Stimulated activated CD4-positive, alpha-beta T cell treated with anti-CD3 and anti-CD28 coated beads, Interleukin-1b, Interleukin-23, amount 100 ng/mL, for 24 hours (primary cell): ENCODE data around the gene PRORP.
"Not testable (repeated sequence)": the region's sequence is repeated elsewhere in the genome, so short reads cannot be mapped to it uniquely, and the experiment has no call there.

Experiments
- DNase-seq, 4 experiments: peaks; one replicate each; pipeline ENCODE4 v3.0.0-alpha.2; 2020; ENCODE audit warnings: low read depth in 4 of 4, low spot score in 1 of 4

Gene PRORP

GRCh38 chr14:35134329-35135123 lies 12.2 kb downstream of the PRORP start:
- no peak for DNase-seq

GRCh38 chr14:35138585-35138984 lies 16.2 kb downstream of the PRORP start:
- DNase-seq: no peak

GRCh38 chr14:35140718-35141581 lies 18.6 kb downstream of the PRORP start:
- no peak for DNase-seq

- no peak for DNase-seq
Measured at GRCh38 chr14:35144029-35144428, 21.7 kb downstream of the PRORP start.

- no peak for DNase-seq
Measured at GRCh38 chr14:35146711-35147149, 24.4 kb downstream of the PRORP start.

- DNase-seq: no peak
Measured at GRCh38 chr14:35147186-35147585, 24.8 kb downstream of the PRORP start.

- DNase-seq: no peak
Measured at GRCh38 chr14:35147711-35148110, 25.4 kb downstream of the PRORP start.

- DNase-seq: no peak
Measured at GRCh38 chr14:35149239-35149638, 26.9 kb downstream of the PRORP start.

GRCh38 chr14:35152531-35152930 lies 30.2 kb downstream of the PRORP start:
- not testable (repeated sequence) for DNase-seq

GRCh38 chr14:35154016-35154415 lies 31.7 kb downstream of the PRORP start:
- no peak for DNase-seq

- no peak for DNase-seq
Measured at GRCh38 chr14:35155962-35156361, 33.6 kb downstream of the PRORP start.

- DNase-seq: no peak
Measured at GRCh38 chr14:35158491-35158890, 36.1 kb downstream of the PRORP start.

GRCh38 chr14:35158951-35159653 lies 36.8 kb downstream of the PRORP start:
- DNase-seq: no peak

- no peak for DNase-seq
Measured at GRCh38 chr14:35159742-35160409, 37.5 kb downstream of the PRORP start.

- peak in 1 of 4 experiments; percentile 1 for DNase-seq
Measured at GRCh38 chr14:35161231-35161630, 38.9 kb downstream of the PRORP start.

GRCh38 chr14:35163384-35163783 lies 41.0 kb downstream of the PRORP start:
- DNase-seq: no peak

GRCh38 chr14:35164849-35165248 lies 42.5 kb downstream of the PRORP start:
- DNase-seq: no peak

- no peak for DNase-seq
Measured at GRCh38 chr14:35167496-35167895, 45.1 kb downstream of the PRORP start.
